ENCODE data around the gene ROBO1. TPM values are rescaled to one million over a fixed set of nuclear protein-coding genes. Genes with fewer than 3 reads are reported as not detected.

Gene ROBO1
- polyA plus RNA-seq, 1 donor (not counting 4 experiments of a cell fraction or from before 2014, with no cell fraction given) = 27.1 TPM

GRCh38 chr3:78761126-78761525 lies 1006.7 kb downstream of the ROBO1 start:
- no peak overlapping the region for H3K4me3 ChIP-seq (ENCODE audit: control insufficient read depth in 2 of 3, extremely low read depth in 1 of 3, insufficient read depth in 2 of 3, low read depth in 1 of 3, low read length in 3 of 3)
- H3K36me3 ChIP-seq (ENCODE audit: control insufficient read depth in 2 of 2, extremely low read depth in 1 of 2, insufficient read depth in 2 of 2, low read length in 2 of 2) = no peaks in the 10 kb centered on the region
- H4K20me1 ChIP-seq (ENCODE audit: control insufficient read depth, extremely low read depth, insufficient read depth, low read length) = no peaks in the 10 kb centered on the region
- H3K4me2 ChIP-seq (ENCODE audit: control insufficient read depth, extremely low read depth, insufficient read depth, low read depth, low read length) = no peak overlapping the region
- TF ChIP-seq EZH2 (IDR thresholded peaks at IDR 0.05; ENCODE audit: low read length) (no peak), CTCF (optimal IDR thresholded peaks at IDR 0.05 in 1 of 3, IDR thresholded peaks at IDR 0.05 in 1 of 3, conservative IDR thresholded peaks at IDR 0.05 in 1 of 3; ENCODE audit: extremely low read depth in 1 of 3, insufficient read depth in 2 of 3, low read length in 3 of 3) (no peak)
- H3K9ac ChIP-seq (ENCODE audit: control insufficient read depth, extremely low read depth, insufficient read depth, low read length) = no peak overlapping the region
- H3K27ac ChIP-seq (ENCODE audit: control insufficient read depth, insufficient read depth, low read length) = no peak overlapping the region
- no peaks in the 10 kb centered on the region for H3K9me3 ChIP-seq (ENCODE audit: control insufficient read depth, low read depth, low read length)
- DNase-seq (ENCODE audit: low read depth, low spot score) = no peak
- H3K27me3 ChIP-seq (ENCODE audit: control insufficient read depth, extremely low read depth, insufficient read depth, low read length) = no peaks in the 10 kb centered on the region
- FAIRE-seq = no peak
- H3K9me1 ChIP-seq (ENCODE audit: control insufficient read depth, extremely low read depth, insufficient read depth, low read length) = no peaks in the 10 kb centered on the region
- dilution Hi-C loops (cut with MboI; ENCODE audit: extremely low pct_ligation_motif_present, low sequenced_read_pairs) = no loop called here
- no peaks in the 10 kb centered on the region for H3K4me1 ChIP-seq (ENCODE audit: control insufficient read depth, extremely low read depth, insufficient read depth, low read length)
- H2AFZ ChIP-seq (ENCODE audit: control insufficient read depth, low read length) = no peak overlapping the region
- no peaks in the 10 kb centered on the region for H3K79me2 ChIP-seq (ENCODE audit: control insufficient read depth, insufficient read depth, low read length)

- Histone ChIP-seq H3K4me1 (ENCODE audit: control insufficient read depth, extremely low read depth, insufficient read depth, low read length) (peaks cover 7% of the 10 kb centered on the region), H3K4me3 (ENCODE audit: control insufficient read depth in 2 of 3, extremely low read depth in 1 of 3, insufficient read depth in 2 of 3, low read depth in 1 of 3, low read length in 3 of 3) (no peak overlapping the region), H3K27me3 (ENCODE audit: control insufficient read depth, extremely low read depth, insufficient read depth, low read length) (no peaks in the 10 kb centered on the region), H3K4me2 (ENCODE audit: control insufficient read depth, extremely low read depth, insufficient read depth, low read depth, low read length) (no peak overlapping the region), H4K20me1 (ENCODE audit: control insufficient read depth, extremely low read depth, insufficient read depth, low read length) (no peaks in the 10 kb centered on the region), H2AFZ (ENCODE audit: control insufficient read depth, low read length) (no peak overlapping the region), H3K9me3 (ENCODE audit: control insufficient read depth, low read depth, low read length) (no peaks in the 10 kb centered on the region), H3K79me2 (ENCODE audit: control insufficient read depth, insufficient read depth, low read length) (no peaks in the 10 kb centered on the region), H3K27ac (ENCODE audit: control insufficient read depth, insufficient read depth, low read length) (no peak overlapping the region), H3K9ac (ENCODE audit: control insufficient read depth, extremely low read depth, insufficient read depth, low read length) (no peak overlapping the region), H3K36me3 (ENCODE audit: control insufficient read depth in 2 of 2, extremely low read depth in 1 of 2, insufficient read depth in 2 of 2, low read length in 2 of 2) (no peaks in the 10 kb centered on the region), H3K9me1 (ENCODE audit: control insufficient read depth, extremely low read depth, insufficient read depth, low read length) (no peaks in the 10 kb centered on the region)
- DNase-seq (ENCODE audit: low read depth, low spot score) (no peak), FAIRE-seq (no peak)
- dilution Hi-C loops (cut with MboI; ENCODE audit: extremely low pct_ligation_motif_present, low sequenced_read_pairs) = no loop called here
- no peak for TF ChIP-seq EZH2 (IDR thresholded peaks at IDR 0.05; ENCODE audit: low read length)
- no peak for TF ChIP-seq CTCF (optimal IDR thresholded peaks at IDR 0.05 in 1 of 3, IDR thresholded peaks at IDR 0.05 in 1 of 3, conservative IDR thresholded peaks at IDR 0.05 in 1 of 3; ENCODE audit: extremely low read depth in 1 of 3, insufficient read depth in 2 of 3, low read length in 3 of 3)
Measured at GRCh38 chr3:78757731-78758130, 1010.1 kb downstream of the ROBO1 start.
